Muscle of back (tissue), 11 donors: Measurements from ENCODE around the gene SH3D19. TPM values are rescaled to one million over a fixed set of nuclear protein-coding genes. Genes with fewer than 3 reads are reported as not detected.
"Not testable (repeated sequence)": the region's sequence is repeated elsewhere in the genome, so short reads cannot be mapped to it uniquely, and the experiment has no call there.

Experiments used
- DNase-seq, 3 donors: peaks; one replicate each; pipeline versions ENCODE4 v3.0.0 to v3.0.0-alpha.2; 2013
- polyA plus RNA-seq, 10 donors: library from polyadenylated mRNA; unstranded; fragments of 120-200 nt; gene quantifications; one replicate each; pipeline ENCODE4 v1.2.1, GENCODE V29; 2013; ENCODE audit not compliant: insufficient read length in 10 of 10

SH3D19 gene
- polyA plus RNA-seq, 10 donors, result 31.3 to 47.7 (median 38.6) TPM

GRCh38 chr4:151099229-151099975 is 226.0 kb downstream of the SH3D19 start, which contains the start of gene RPS3A:
Gene RPS3A (plus strand): TSS chr4:151099628. CDS start chr4:151099653, 25 bp downstream.
- peak; percentile 97 to 99 (median 98) for DNase-seq

- no peak for DNase-seq
Observed at GRCh38 chr4:151098979-151099228, 226.5 kb downstream of the SH3D19 start.

DNA sequence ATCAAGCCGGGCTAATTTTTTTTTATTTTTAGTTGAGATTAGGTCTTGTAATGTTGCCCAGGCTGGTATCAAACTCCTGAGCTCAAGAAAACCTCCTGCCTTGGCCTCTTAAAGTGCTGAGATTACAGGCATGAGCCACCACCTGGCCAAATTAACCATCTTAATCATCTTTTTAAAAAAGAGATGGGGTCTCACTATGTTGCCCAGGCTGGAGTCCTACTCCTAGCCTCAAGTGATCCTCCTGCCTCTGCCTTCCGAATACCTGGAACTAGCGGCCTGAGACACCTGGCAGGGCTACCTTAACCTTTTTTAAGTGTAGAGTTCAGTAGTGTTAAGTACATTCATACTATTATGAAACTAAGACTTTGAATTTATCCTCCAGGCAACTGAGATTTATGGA is 227.6 kb downstream of the SH3D19 start:
- DNase-seq, result no peak

GRCh38 chr4:151095142-151095541 is 230.3 kb downstream of the SH3D19 start:
- DNase-seq, result no peak

DNA sequence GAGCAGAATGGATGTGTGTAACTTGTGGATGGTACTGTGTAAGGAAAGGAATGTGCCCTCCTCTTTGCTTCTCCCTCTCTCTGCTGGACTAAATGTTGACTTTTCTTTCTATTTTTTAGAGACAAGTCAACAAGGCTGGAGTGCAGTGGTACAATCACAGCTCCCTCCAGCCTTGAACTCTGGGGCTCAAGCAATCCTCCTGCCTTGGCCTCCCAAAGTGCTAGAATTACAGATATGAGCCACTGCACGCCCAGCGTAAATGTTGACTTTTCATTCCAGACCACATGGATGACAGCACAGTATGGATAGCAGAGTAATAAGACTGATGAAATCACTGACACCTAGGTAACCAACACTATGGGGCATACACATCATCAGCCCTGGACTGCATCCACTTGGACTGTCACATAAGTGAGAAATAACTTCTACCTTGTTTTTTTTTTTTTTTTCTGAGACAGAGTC is 231.1 kb downstream of the SH3D19 start:
- no peak for DNase-seq

DNA sequence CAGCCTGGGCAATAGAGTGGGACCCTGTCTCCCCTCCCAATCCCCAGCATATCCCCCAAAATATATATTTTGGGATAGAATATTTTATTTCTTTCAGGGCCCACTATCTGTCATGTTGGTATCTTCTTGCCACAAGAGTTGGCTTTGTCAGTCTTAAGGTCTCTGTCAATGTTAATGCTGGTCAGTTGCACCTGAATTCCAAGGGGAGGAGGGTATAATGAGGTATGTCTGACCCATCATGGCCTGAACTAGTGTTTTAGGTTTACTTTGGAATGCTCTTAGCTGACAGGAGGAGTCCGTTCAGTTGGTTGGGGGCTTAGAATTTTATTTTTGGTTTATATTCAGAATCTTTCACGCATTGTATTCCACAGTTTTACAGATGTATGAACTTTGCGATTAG is 232.2 kb downstream of the SH3D19 start:
- no peak for DNase-seq

GRCh38 chr4:151092488-151092887 is 232.9 kb downstream of the SH3D19 start:
- DNase-seq, result no peak

DNA sequence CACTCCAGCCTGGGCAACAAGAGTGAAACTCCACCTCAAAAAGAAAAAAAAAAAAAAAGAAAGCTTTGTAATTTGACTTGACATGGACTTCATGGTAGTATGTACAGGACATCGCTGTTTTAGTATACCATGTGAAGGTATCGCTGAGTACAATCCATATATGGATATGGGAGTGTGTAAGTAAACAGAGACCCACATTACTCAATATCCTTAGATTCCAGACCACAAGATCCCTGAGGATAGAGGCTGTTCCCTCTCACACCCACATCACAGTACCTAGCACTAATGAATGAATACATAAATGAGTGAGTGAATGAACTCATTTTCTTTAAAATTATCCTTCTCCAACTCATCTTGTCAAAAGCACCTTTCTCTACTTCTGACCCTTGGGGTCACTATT is 234.4 kb downstream of the SH3D19 start:
- no peak for DNase-seq

- DNase-seq, result no peak
Observed at GRCh38 chr4:151087467-151087866, 237.9 kb downstream of the SH3D19 start.

- DNase-seq, result not testable (repeated sequence)
Observed at GRCh38 chr4:151077978-151078377, 247.4 kb downstream of the SH3D19 start.

DNA sequence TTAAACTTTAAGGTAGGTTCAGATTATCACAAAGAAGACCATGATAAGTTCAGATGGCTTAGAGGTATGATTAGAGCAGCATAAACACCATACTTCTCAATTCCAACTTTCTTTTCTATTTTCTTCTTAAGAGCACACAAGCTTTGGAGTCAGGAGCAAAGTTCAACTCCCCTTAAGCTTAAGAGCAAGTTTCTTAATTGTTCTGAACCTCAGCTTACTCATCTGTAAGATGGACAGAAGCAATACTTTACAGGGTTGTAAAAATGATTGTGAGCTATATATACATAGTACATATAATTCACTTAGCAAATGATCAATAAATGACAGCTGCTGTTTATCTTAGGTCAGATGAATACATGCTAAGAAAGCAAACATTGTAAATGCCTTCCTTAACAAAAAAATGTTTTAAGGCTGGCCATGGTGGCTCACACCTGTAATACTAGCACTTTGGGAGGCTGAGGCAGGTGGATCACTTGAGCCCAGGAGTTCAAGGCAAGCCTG is 250.9 kb downstream of the SH3D19 start:
- no peak for DNase-seq

Other genes starting within 250 kb of the SH3D19 start
- gene RPS3A, start 226.0 kb downstream of the SH3D19 start, polyA plus RNA-seq, result 1,000 to 10,000 TPM; 4,872 to 6,683 (median 5,601) TPM
- not detected for gene PRSS48, start 48.4 kb downstream of the SH3D19 start, polyA plus RNA-seq
- 10 to 100 TPM in 1 of 10 donors, 1 to 10 TPM in 9; 4.8 to 12.4 (median 7.5) TPM for gene FHIP1A, start 83.6 kb upstream of the SH3D19 start, polyA plus RNA-seq